ENCODE results near the gene SH3D19.

GRCh38 chr4:151100531-151100930 lies 224.9 kb downstream of the SH3D19 start:
- TF ChIP-seq, protein P1, sequence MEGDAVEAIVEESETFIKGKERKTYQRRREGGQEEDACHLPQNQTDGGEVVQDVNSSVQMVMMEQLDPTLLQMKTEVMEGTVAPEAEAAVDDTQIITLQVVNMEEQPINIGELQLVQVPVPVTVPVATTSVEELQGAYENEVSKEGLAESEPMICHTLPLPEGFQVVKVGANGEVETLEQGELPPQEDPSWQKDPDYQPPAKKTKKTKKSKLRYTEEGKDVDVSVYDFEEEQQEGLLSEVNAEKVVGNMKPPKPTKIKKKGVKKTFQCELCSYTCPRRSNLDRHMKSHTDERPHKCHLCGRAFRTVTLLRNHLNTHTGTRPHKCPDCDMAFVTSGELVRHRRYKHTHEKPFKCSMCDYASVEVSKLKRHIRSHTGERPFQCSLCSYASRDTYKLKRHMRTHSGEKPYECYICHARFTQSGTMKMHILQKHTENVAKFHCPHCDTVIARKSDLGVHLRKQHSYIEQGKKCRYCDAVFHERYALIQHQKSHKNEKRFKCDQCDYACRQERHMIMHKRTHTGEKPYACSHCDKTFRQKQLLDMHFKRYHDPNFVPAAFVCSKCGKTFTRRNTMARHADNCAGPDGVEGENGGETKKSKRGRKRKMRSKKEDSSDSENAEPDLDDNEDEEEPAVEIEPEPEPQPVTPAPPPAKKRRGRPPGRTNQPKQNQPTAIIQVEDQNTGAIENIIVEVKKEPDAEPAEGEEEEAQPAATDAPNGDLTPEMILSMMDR (conservative IDR thresholded peaks at IDR 0.05), result no peak
- no peak for TF ChIP-seq EZH2 (IDR thresholded peaks at IDR 0.05; ENCODE audit: low read depth)

All from PC-9 (cell line).